HepG2 (cell line): ENCODE data around the gene MED12L. TPM values are rescaled to one million over a fixed set of nuclear protein-coding genes. Genes with fewer than 3 reads are reported as not detected.

Experiments
- ATAC-seq: fragments of 200-7000 bp; cut with Tn5 transposase; 3 replicates; pipeline ENCODE4 v1.9.1; 2020; ENCODE audit warnings: mild to moderate bottlenecking, moderate library complexity
- BruUV-seq: library from RNA; stranded (reverse); fragments of 400-500 nt; replicated peaks from 2 replicates; lab custom pipeline; 2021; lab: Mats Ljungman, UMichigan
- CTCF ChIA-PET: fragments of 300-600 bp; formaldehyde crosslinking; extraction: SDS; loops from one replicate; lab custom pipeline; 2021; ENCODE audit warnings: low total read pairs, inconsistent platforms, low intra/inter-chr PET ratio; lab: Yijun Ruan, JAX
- POLR2A ChIA-PET: fragments of 350-600 bp; sonication (Branson Sonifier 250); formaldehyde crosslinking; loops from one replicate; lab custom pipeline; 2020; ENCODE audit warnings: antibody characterized with exemption, inconsistent platforms; lab: Yijun Ruan, JAX
- DNase-seq: peaks from one replicate; pipeline ENCODE4 v3.0.0-alpha.2; 2015; ENCODE audit warnings: low spot score
- FAIRE-seq: peaks from 3 replicates; lab custom pipeline; 2011; peaks lifted over from hg19 to GRCh38; lab: Jason Lieb, UNC
- H2AFZ ChIP-seq: one replicate; pipeline ENCODE4 v1.6.1; 2011; ENCODE audit warnings: low read length, inconsistent platforms
- H3K27ac ChIP-seq: fragments of 300-600 bp; 3 replicates; pipeline ENCODE4 v1.8.0; 2011; ENCODE audit warnings: mixed run types, mild to moderate bottlenecking, mixed read lengths, low read length, inconsistent platforms; ENCODE audit not compliant: insufficient read depth; ENCODE audit errors: extremely low read length
- H3K27me3 ChIP-seq, 2 experiments: fragments of 200-600 bp in 1 of 2; 2 replicates in 1 of 2; 3 replicates in 1 of 2; pipeline versions ENCODE4 v1.6.0 to v1.8.0; 2011; ENCODE audit warnings: low read length in 2 of 2, mild to moderate bottlenecking in 2 of 2, moderate library complexity in 2 of 2, inconsistent platforms in 1 of 2; ENCODE audit not compliant: insufficient read depth in 2 of 2, control insufficient read depth in 1 of 2
- H3K36me3 ChIP-seq, 2 experiments: fragments of 200-600 bp in 1 of 2; replicated peaks in 1 of 2; 2 replicates in 1 of 2; 3 replicates in 1 of 2; pipeline versions ENCODE4 v1.5.1 to v1.8.0; 2011; ENCODE audit warnings: low read length in 2 of 2, inconsistent platforms in 1 of 2; ENCODE audit not compliant: insufficient read depth in 2 of 2, control insufficient read depth in 1 of 2
- H3K4me1 ChIP-seq: 2 replicates; pipeline ENCODE4 v1.5.1; 2012; ENCODE audit warnings: low read length, inconsistent platforms; ENCODE audit not compliant: insufficient read depth
- H3K4me2 ChIP-seq: 2 replicates; pipeline ENCODE4 v1.6.0; 2011; ENCODE audit warnings: low read depth, low read length, inconsistent platforms
- H3K4me3 ChIP-seq, 3 experiments: fragments of 200-600 bp in 1 of 3; sonication (generic), shearing (Covaris generic) in 1 of 3; replicated peaks in 1 of 3; 2 replicates each; pipeline ENCODE4 v1.5.1; 2011 to 2016; ENCODE audit warnings: low read length in 3 of 3, inconsistent platforms in 2 of 3, low read depth in 2 of 3, mild to moderate bottlenecking in 2 of 3, control low read depth in 1 of 3, mixed read lengths in 1 of 3; ENCODE audit not compliant: insufficient read depth in 1 of 3
- H3K79me2 ChIP-seq: one replicate; pipeline ENCODE4 v1.6.1; 2011; ENCODE audit warnings: low read length, inconsistent platforms; ENCODE audit not compliant: insufficient read depth
- H3K9ac ChIP-seq: 2 replicates; pipeline ENCODE4 v1.6.0; 2011; ENCODE audit warnings: mild to moderate bottlenecking, low read depth, low read length, inconsistent platforms; ENCODE audit not compliant: insufficient read depth
- H3K9me3 ChIP-seq: 2 replicates; pipeline ENCODE4 v1.5.1; 2012; ENCODE audit warnings: mild to moderate bottlenecking, low read length
- H4K20me1 ChIP-seq: 2 replicates; pipeline ENCODE4 v1.6.0; 2011; ENCODE audit warnings: inconsistent platforms, mild to moderate bottlenecking, low read length, moderate library complexity; ENCODE audit not compliant: insufficient read depth
- DRAP1 ChIP-seq: IDR thresholded peaks from 2 replicates; pipeline ENCODE4 v1.6.1; 2016; ENCODE audit warnings: missing genetic modification reagents, missing compliant biosample characterization
- KLF6 ChIP-seq: IDR thresholded peaks from 2 replicates; pipeline ENCODE4 v1.8.0; 2016; ENCODE audit warnings: missing biosample characterization, missing genetic modification reagents
- MAFG ChIP-seq: sonication (generic); formaldehyde crosslinking; IDR thresholded peaks from 2 replicates; pipeline ENCODE4 v1.5.1; 2020; ENCODE audit warnings: mild to moderate bottlenecking, missing genetic modification reagents
- RARG ChIP-seq: sonication (generic); formaldehyde crosslinking; IDR thresholded peaks from 2 replicates; pipeline ENCODE4 v1.4.0; 2020; ENCODE audit warnings: low read depth, mild to moderate bottlenecking, missing genetic modification reagents
- SUZ12 ChIP-seq: fragments of 150-350 bp; IDR thresholded peaks from 2 replicates; pipeline ENCODE4 v1.6.1; 2014; ENCODE audit warnings: low read depth, low read length
- TSC22D2 ChIP-seq: sonication (generic); formaldehyde crosslinking; IDR thresholded peaks from 2 replicates; pipeline ENCODE4 v1.5.1; 2020; ENCODE audit warnings: missing genetic modification reagents, mild to moderate bottlenecking, borderline replicate concordance
- ZNF326 ChIP-seq: sonication (generic); formaldehyde crosslinking; IDR thresholded peaks from 2 replicates; pipeline ENCODE4 v1.4.0; 2020; ENCODE audit warnings: missing genetic modification reagents, borderline replicate concordance
- ZNF777 ChIP-seq: sonication (generic); formaldehyde crosslinking; IDR thresholded peaks from 2 replicates; pipeline ENCODE4 v1.4.0; 2020; ENCODE audit warnings: missing genetic modification reagents
- WGBS: methylation state at CpG from one replicate; pipeline ENCODE4 v1.1.6; 2017; ENCODE audit warnings: low lambda C conversion rate; 5-methylcytosine and 5-hydroxymethylcytosine counted together
- in situ Hi-C: cut with HindIII; loops from 2 replicates; pipeline ENCODE4 v1.10.0; 2017; ENCODE audit warnings: low pct_unique_long_range_greater_than_20kb; ENCODE audit not compliant: extremely low pct_ligation_motif_present
- intact Hi-C: fragments of 100-400 bp; cut with micrococcal nuclease; formaldehyde crosslinking; loops from one replicate; pipeline ENCODE4 v1.10.0; 2022; ENCODE audit not compliant: unreplicated experiment
- polyA plus RNA-seq, 8 experiments: library from polyadenylated mRNA; depleted of rRNA in 3 of 8; stranded (reverse) in 7 of 8; unstranded in 1 of 8; fragments of >200 nt; fragmentation: Illumina TruSeq in 4 of 8; extraction: Trizol in 4 of 8; gene quantifications; 2 replicates each; pipeline versions ENCODE4 v1.2.1 to v1.2.3, GENCODE V29; 2011 to 2016; ENCODE audit warnings: low read depth in 4 of 8, missing spikeins in 1 of 8, mixed read lengths in 1 of 8; ENCODE audit not compliant: insufficient read depth in 1 of 8
- total RNA-seq, 5 experiments: library from RNA; depleted of rRNA; stranded (reverse); fragments of >200 nt; fragmentation: Illumina TruSeq; extraction: Trizol; gene quantifications; 2 replicates each; pipeline ENCODE4 v1.2.3, GENCODE V29; 2016; ENCODE audit warnings: low read depth in 1 of 5
- TF ChIP-seq, protein P1 (sequence below): sonication (generic); formaldehyde crosslinking; IDR thresholded peaks from 2 replicates; pipeline ENCODE4 v1.4.0; 2020; ENCODE audit warnings: missing genetic modification reagents
- TF ChIP-seq, protein P2 (sequence below): IDR thresholded peaks from 2 replicates; pipeline ENCODE4 v1.6.1; 2016; ENCODE audit warnings: low read depth, missing genetic modification reagents, missing compliant biosample characterization
- TF ChIP-seq, protein P3 (sequence below): sonication (generic); formaldehyde crosslinking; IDR thresholded peaks from 2 replicates; pipeline ENCODE4 v1.4.0; 2020; ENCODE audit warnings: mild to moderate bottlenecking, missing genetic modification reagents, borderline replicate concordance

MED12L gene
- total and polyA plus RNA-seq, 2 of the 13 experiments (the other 11 are each of a cell fraction or from before 2014, with no cell fraction given) = 0.07 to 0.64 TPM

DNA sequence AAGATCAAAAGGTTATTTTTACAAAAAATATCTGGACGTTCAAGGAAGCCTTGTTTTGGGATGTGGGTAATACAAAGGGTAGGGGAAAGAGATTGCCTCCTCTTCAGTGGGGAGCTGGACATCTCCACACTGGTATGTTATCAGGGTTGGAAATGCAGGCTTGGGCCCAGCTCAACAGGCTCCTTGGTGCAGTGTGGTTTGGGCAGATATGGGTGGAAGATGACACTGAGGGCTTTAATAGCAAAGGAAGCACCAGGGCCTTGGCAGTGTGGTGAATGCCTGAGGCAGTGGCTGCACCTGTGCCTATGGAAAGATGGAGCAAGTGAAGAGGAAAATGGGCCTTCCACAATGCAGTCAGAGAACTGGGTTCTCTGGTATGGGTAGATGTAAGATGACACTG is 11.2 kb upstream of the MED12L start:
- 0% methylated on average over 1 of the region's 1 CpG for WGBS
- TF ChIP-seq, protein P1, sequence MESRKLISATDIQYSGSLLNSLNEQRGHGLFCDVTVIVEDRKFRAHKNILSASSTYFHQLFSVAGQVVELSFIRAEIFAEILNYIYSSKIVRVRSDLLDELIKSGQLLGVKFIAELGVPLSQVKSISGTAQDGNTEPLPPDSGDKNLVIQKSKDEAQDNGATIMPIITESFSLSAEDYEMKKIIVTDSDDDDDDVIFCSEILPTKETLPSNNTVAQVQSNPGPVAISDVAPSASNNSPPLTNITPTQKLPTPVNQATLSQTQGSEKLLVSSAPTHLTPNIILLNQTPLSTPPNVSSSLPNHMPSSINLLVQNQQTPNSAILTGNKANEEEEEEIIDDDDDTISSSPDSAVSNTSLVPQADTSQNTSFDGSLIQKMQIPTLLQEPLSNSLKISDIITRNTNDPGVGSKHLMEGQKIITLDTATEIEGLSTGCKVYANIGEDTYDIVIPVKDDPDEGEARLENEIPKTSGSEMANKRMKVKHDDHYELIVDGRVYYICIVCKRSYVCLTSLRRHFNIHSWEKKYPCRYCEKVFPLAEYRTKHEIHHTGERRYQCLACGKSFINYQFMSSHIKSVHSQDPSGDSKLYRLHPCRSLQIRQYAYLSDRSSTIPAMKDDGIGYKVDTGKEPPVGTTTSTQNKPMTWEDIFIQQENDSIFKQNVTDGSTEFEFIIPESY (CRISPR knock-in tag) = no peak
- TF ChIP-seq TSC22D2 (CRISPR knock-in tag) = no peak
- no peak for TF ChIP-seq ZNF777 (CRISPR knock-in tag)
- no peak for TF ChIP-seq RARG (CRISPR knock-in tag)
- no peak for TF ChIP-seq DRAP1 (CRISPR knock-in tag)
- no peak for TF ChIP-seq KLF6
- TF ChIP-seq, protein P2, sequence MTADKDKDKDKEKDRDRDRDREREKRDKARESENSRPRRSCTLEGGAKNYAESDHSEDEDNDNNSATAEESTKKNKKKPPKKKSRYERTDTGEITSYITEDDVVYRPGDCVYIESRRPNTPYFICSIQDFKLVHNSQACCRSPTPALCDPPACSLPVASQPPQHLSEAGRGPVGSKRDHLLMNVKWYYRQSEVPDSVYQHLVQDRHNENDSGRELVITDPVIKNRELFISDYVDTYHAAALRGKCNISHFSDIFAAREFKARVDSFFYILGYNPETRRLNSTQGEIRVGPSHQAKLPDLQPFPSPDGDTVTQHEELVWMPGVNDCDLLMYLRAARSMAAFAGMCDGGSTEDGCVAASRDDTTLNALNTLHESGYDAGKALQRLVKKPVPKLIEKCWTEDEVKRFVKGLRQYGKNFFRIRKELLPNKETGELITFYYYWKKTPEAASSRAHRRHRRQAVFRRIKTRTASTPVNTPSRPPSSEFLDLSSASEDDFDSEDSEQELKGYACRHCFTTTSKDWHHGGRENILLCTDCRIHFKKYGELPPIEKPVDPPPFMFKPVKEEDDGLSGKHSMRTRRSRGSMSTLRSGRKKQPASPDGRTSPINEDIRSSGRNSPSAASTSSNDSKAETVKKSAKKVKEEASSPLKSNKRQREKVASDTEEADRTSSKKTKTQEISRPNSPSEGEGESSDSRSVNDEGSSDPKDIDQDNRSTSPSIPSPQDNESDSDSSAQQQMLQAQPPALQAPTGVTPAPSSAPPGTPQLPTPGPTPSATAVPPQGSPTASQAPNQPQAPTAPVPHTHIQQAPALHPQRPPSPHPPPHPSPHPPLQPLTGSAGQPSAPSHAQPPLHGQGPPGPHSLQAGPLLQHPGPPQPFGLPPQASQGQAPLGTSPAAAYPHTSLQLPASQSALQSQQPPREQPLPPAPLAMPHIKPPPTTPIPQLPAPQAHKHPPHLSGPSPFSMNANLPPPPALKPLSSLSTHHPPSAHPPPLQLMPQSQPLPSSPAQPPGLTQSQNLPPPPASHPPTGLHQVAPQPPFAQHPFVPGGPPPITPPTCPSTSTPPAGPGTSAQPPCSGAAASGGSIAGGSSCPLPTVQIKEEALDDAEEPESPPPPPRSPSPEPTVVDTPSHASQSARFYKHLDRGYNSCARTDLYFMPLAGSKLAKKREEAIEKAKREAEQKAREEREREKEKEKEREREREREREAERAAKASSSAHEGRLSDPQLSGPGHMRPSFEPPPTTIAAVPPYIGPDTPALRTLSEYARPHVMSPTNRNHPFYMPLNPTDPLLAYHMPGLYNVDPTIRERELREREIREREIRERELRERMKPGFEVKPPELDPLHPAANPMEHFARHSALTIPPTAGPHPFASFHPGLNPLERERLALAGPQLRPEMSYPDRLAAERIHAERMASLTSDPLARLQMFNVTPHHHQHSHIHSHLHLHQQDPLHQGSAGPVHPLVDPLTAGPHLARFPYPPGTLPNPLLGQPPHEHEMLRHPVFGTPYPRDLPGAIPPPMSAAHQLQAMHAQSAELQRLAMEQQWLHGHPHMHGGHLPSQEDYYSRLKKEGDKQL (CRISPR knock-in tag) = no peak
- no peak for TF ChIP-seq SUZ12
- TF ChIP-seq, protein P3, sequence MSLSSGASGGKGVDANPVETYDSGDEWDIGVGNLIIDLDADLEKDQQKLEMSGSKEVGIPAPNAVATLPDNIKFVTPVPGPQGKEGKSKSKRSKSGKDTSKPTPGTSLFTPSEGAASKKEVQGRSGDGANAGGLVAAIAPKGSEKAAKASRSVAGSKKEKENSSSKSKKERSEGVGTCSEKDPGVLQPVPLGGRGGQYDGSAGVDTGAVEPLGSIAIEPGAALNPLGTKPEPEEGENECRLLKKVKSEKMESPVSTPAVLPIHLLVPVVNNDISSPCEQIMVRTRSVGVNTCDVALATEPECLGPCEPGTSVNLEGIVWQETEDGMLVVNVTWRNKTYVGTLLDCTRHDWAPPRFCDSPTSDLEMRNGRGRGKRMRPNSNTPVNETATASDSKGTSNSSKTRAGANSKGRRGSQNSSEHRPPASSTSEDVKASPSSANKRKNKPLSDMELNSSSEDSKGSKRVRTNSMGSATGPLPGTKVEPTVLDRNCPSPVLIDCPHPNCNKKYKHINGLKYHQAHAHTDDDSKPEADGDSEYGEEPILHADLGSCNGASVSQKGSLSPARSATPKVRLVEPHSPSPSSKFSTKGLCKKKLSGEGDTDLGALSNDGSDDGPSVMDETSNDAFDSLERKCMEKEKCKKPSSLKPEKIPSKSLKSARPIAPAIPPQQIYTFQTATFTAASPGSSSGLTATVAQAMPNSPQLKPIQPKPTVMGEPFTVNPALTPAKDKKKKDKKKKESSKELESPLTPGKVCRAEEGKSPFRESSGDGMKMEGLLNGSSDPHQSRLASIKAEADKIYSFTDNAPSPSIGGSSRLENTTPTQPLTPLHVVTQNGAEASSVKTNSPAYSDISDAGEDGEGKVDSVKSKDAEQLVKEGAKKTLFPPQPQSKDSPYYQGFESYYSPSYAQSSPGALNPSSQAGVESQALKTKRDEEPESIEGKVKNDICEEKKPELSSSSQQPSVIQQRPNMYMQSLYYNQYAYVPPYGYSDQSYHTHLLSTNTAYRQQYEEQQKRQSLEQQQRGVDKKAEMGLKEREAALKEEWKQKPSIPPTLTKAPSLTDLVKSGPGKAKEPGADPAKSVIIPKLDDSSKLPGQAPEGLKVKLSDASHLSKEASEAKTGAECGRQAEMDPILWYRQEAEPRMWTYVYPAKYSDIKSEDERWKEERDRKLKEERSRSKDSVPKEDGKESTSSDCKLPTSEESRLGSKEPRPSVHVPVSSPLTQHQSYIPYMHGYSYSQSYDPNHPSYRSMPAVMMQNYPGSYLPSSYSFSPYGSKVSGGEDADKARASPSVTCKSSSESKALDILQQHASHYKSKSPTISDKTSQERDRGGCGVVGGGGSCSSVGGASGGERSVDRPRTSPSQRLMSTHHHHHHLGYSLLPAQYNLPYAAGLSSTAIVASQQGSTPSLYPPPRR (CRISPR knock-in tag) = no peak
- no peak for TF ChIP-seq ZNF326 (CRISPR knock-in tag)
- no peak for TF ChIP-seq MAFG (CRISPR knock-in tag)

More for the DNA sequence above, 11.2 kb upstream of the MED12L start:
- Histone ChIP-seq H3K9ac (no peak overlapping the region), H3K27ac (no peak overlapping the region), H3K4me3 (no peak overlapping the region), H3K9me3 (no peaks in the 10 kb centered on the region), H4K20me1 (no peaks in the 10 kb centered on the region), H3K4me2 (no peak overlapping the region), H3K36me3 (no peaks in the 10 kb centered on the region), H3K4me1 (no peaks in the 10 kb centered on the region), H3K79me2 (no peaks in the 10 kb centered on the region), H3K27me3 (peaks cover 0 to 6% of the 10 kb centered on the region in 2 experiments; a peak in 1 of 5 replicates), H2AFZ (no peak overlapping the region)
- intact Hi-C loops (no loop called here), in situ Hi-C loops (no loop called here)
- ATAC-seq = no peak
- FAIRE-seq = no peak
- DNase-seq = no peak
- BruUV-seq = no TSS peak
- CTCF ChIA-PET = no interaction called here
- POLR2A ChIA-PET = no interaction called here
